ENCODE data around the gene NMU. TPM values are rescaled to one million over a fixed set of nuclear protein-coding genes. Genes with fewer than 3 reads are reported as not detected.
"Not testable (repeated sequence)": the region's sequence is repeated elsewhere in the genome, so short reads cannot be mapped to it uniquely, and the experiment has no call there.

Gene NMU
- total RNA-seq, 1 donor from 2014 or later: 8.2 TPM

GRCh38 chr4:55625835-55626234 lies 10.3 kb downstream of the NMU start:
- no peak overlapping the region for H3K4me3 ChIP-seq (ENCODE audit: low read depth, low read length)
- no peak for DNase-seq (ENCODE audit: low read depth)
- TF ChIP-seq CTCF (conservative IDR thresholded peaks at IDR 0.05; ENCODE audit: low read depth, low read length): no peak

GRCh38 chr4:55624063-55624462 lies 12.0 kb downstream of the NMU start:
- DNase-seq (ENCODE audit: low read depth); H3K4me3 ChIP-seq (ENCODE audit: low read depth, low read length): not testable (repeated sequence)

GRCh38 chr4:55618546-55619143 lies 17.5 kb downstream of the NMU start:
- TF ChIP-seq CTCF (conservative IDR thresholded peaks at IDR 0.05; ENCODE audit: low read depth, low read length): no peak
- H3K4me3 ChIP-seq (ENCODE audit: low read depth, low read length): no peak overlapping the region
- DNase-seq (ENCODE audit: low read depth): no peak

GRCh38 chr4:55617587-55618197 lies 18.4 kb downstream of the NMU start:
- DNase-seq (ENCODE audit: low read depth): no peak
- TF ChIP-seq CTCF (conservative IDR thresholded peaks at IDR 0.05; ENCODE audit: low read depth, low read length): no peak
- H3K4me3 ChIP-seq (ENCODE audit: low read depth, low read length): no peak overlapping the region

GRCh38 chr4:55615008-55615407 lies 21.1 kb downstream of the NMU start:
- DNase-seq (ENCODE audit: low read depth): no peak
- H3K4me3 ChIP-seq (ENCODE audit: low read depth, low read length): no peak overlapping the region
- TF ChIP-seq CTCF (conservative IDR thresholded peaks at IDR 0.05; ENCODE audit: low read depth, low read length): no peak

- DNase-seq (ENCODE audit: low read depth): no peak
- TF ChIP-seq CTCF (conservative IDR thresholded peaks at IDR 0.05; ENCODE audit: low read depth, low read length): no peak
- H3K4me3 ChIP-seq (ENCODE audit: low read depth, low read length): no peak overlapping the region
These were observed 22.5 kb downstream of the NMU start for GRCh38 chr4:55613621-55614020.

GRCh38 chr4:55612341-55612740 lies 23.8 kb downstream of the NMU start:
- no peak overlapping the region for H3K4me3 ChIP-seq (ENCODE audit: low read depth, low read length)
- no peak for TF ChIP-seq CTCF (conservative IDR thresholded peaks at IDR 0.05; ENCODE audit: low read depth, low read length)
- no peak for DNase-seq (ENCODE audit: low read depth)

Data from epithelial cell of proximal tubule (primary cell).